ENCODE results near the gene TAOK3. TPM values are rescaled to one million over a fixed set of nuclear protein-coding genes. Genes with fewer than 3 reads are reported as not detected.

The TAOK3 gene
- total RNA-seq, 2 donors from 2014 or later: 52.2 to 52.5 TPM

DNA sequence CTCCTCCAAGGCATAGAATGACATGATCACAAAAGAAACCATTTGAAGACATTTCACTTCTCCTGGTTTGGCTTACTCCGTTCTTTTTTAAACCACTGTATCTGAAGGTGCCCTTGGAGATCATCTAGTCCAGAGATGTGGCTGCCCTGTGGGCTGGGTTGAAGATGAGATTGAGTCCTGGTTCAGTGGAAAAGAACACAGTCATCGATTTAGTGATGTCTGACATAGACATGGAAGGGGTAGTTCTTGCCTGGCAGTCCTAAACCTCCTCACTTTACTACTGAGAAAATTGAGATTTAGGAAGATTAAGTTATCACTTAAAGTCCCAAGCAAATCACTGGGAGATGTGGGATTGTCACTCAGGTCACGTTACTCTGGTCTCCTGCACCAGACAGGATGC is 271.7 kb downstream of the TAOK3 start:
- Histone ChIP-seq H3K4me1 (replicated peaks) (no peaks in the 10 kb centered on the region), H3K4me3 (no peak overlapping the region), H3K9me3 (no peaks in the 10 kb centered on the region), H3K36me3 (no peaks in the 10 kb centered on the region), H3K27ac (no peak overlapping the region), H3K27me3 (replicated peaks; ENCODE audit: insufficient read depth) (no peaks in the 10 kb centered on the region)
- WGBS: 79% methylated on average over 3 of the region's 3 CpGs
- intact Hi-C loops (cut with DNase I): loop anchor here (5.0 kb wide), 1 partner anchor 39 kb away; the partner anchor contains the start of gene WSB2
- TF ChIP-seq, protein P1, sequence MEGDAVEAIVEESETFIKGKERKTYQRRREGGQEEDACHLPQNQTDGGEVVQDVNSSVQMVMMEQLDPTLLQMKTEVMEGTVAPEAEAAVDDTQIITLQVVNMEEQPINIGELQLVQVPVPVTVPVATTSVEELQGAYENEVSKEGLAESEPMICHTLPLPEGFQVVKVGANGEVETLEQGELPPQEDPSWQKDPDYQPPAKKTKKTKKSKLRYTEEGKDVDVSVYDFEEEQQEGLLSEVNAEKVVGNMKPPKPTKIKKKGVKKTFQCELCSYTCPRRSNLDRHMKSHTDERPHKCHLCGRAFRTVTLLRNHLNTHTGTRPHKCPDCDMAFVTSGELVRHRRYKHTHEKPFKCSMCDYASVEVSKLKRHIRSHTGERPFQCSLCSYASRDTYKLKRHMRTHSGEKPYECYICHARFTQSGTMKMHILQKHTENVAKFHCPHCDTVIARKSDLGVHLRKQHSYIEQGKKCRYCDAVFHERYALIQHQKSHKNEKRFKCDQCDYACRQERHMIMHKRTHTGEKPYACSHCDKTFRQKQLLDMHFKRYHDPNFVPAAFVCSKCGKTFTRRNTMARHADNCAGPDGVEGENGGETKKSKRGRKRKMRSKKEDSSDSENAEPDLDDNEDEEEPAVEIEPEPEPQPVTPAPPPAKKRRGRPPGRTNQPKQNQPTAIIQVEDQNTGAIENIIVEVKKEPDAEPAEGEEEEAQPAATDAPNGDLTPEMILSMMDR (IDR thresholded peaks at IDR 0.05): no peak
- TF ChIP-seq POLR2AphosphoS5 (IDR thresholded peaks at IDR 0.05): no peak
- DNase-seq (ENCODE audit: low spot score): no peak

Other genes with a start within 250 kb of the TAOK3 start
- 100 to 1,000 TPM; 538 to 621 TPM for gene PEBP1, start 236.8 kb downstream of the TAOK3 start, total RNA-seq
- 10 to 100 TPM; 62.0 to 82.6 TPM for gene SUDS3, start 3.6 kb upstream of the TAOK3 start, total RNA-seq

Measured in prostate gland (tissue), 2 donors.